Suprapubic skin (tissue), 3 donors: ENCODE results near the gene TSHZ1.

Experiments used
- CTCF ChIP-seq, 2 donors: fragments of 200-600 bp in 1 of 2; fragments of 450-650 bp in 1 of 2; sonication (generic) in 1 of 2; IDR thresholded peaks; one replicate each; pipeline ENCODE4 v1.5.1; 2016 to 2019; ENCODE audit warnings: antibody characterized with exemption in 2 of 2, mild to moderate bottlenecking in 1 of 2, moderate library complexity in 1 of 2
- POLR2A ChIP-seq, 2 donors: fragments of 450-650 bp; IDR thresholded peaks; one replicate each; pipeline ENCODE4 v1.6.1; 2017; ENCODE audit warnings: antibody characterized with exemption in 2 of 2, mild to moderate bottlenecking in 2 of 2, moderate library complexity in 2 of 2

GRCh38 chr18:75250471-75250821 is 39.8 kb downstream of the TSHZ1 start:
- TF ChIP-seq POLR2A (IDR thresholded peaks at IDR 0.05): no peak
- no peak for TF ChIP-seq CTCF (IDR thresholded peaks at IDR 0.05)
